PFSK-1 (cell line): ENCODE results near the gene TGFBR3L.

Experiments
- FOXP2 ChIP-seq: optimal IDR thresholded peaks from 2 replicates; pipeline ENCODE3; 2011; ENCODE audit warnings: borderline replicate concordance, control low read depth, inconsistent platforms; ENCODE audit not compliant: insufficient read depth; ENCODE audit errors: extremely low read length, extremely low read depth
- POLR2AphosphoS5 ChIP-seq: IDR thresholded peaks from 2 replicates; pipeline ENCODE4 v1.6.1; 2012; ENCODE audit warnings: low read depth, mild to moderate bottlenecking, control low read depth, low read length, moderate library complexity
- SIN3A ChIP-seq: IDR thresholded peaks from 2 replicates; pipeline ENCODE4 v1.6.1; 2012; ENCODE audit warnings: mild to moderate bottlenecking, low read length, moderate library complexity, borderline replicate concordance; ENCODE audit not compliant: insufficient read depth
- TAF1 ChIP-seq: IDR thresholded peaks from 2 replicates; pipeline ENCODE4 v1.6.1; 2012; ENCODE audit warnings: low read length, control low read depth, borderline replicate concordance; ENCODE audit not compliant: insufficient read depth
- TF ChIP-seq, protein P1 (sequence below), 2 experiments: IDR thresholded peaks; 2 replicates each; pipeline versions ENCODE4 v1.6.1 to v1.8.0; 2011 to 2012; ENCODE audit warnings: low read depth in 2 of 2, low read length in 2 of 2, control low read depth in 1 of 2, inconsistent platforms in 1 of 2, mild to moderate bottlenecking in 1 of 2, moderate library complexity in 1 of 2; ENCODE audit not compliant: insufficient read depth in 1 of 2

DNA sequence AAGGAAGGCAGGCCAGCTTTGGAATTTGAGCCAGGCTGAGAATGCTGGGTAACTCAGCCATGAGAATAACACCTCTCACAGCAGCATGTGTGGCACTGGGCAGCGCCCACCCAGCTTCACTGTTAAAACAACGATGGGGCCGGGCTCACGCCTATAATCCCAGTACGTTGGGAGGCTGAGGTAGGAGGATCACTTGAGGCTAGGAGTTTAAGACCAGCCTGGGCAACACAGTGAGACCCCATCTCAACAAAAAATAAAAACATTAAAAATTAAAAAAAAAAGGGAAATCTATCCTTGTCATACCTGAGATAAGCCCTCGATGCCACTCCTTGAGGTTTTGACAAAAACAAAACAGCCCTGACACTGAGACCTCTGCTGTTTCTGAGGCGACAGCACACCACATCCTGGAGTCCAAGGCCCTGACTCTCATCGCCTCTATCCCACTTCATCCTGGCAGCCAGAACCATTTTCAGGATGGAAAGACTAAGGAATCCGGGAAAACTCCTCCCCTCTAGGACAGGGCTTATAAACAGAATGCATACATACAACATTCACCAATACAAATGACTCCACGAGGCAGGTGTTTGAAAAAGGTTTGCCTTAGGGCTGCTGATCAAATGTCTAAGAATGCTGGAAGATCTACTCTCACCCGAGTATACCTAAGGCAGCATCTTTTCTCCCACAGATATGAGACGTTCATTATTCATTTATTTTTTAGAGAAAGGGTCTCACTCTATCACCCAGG lies 51.5 kb downstream of the TGFBR3L start:
- TF ChIP-seq, protein P1, sequence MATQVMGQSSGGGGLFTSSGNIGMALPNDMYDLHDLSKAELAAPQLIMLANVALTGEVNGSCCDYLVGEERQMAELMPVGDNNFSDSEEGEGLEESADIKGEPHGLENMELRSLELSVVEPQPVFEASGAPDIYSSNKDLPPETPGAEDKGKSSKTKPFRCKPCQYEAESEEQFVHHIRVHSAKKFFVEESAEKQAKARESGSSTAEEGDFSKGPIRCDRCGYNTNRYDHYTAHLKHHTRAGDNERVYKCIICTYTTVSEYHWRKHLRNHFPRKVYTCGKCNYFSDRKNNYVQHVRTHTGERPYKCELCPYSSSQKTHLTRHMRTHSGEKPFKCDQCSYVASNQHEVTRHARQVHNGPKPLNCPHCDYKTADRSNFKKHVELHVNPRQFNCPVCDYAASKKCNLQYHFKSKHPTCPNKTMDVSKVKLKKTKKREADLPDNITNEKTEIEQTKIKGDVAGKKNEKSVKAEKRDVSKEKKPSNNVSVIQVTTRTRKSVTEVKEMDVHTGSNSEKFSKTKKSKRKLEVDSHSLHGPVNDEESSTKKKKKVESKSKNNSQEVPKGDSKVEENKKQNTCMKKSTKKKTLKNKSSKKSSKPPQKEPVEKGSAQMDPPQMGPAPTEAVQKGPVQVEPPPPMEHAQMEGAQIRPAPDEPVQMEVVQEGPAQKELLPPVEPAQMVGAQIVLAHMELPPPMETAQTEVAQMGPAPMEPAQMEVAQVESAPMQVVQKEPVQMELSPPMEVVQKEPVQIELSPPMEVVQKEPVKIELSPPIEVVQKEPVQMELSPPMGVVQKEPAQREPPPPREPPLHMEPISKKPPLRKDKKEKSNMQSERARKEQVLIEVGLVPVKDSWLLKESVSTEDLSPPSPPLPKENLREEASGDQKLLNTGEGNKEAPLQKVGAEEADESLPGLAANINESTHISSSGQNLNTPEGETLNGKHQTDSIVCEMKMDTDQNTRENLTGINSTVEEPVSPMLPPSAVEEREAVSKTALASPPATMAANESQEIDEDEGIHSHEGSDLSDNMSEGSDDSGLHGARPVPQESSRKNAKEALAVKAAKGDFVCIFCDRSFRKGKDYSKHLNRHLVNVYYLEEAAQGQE (IDR thresholded peaks at IDR 0.05; ENCODE audit: insufficient read depth in 1 of 2, low read depth in 2 of 2, low read length in 2 of 2), result no peak
- no peak for TF ChIP-seq POLR2AphosphoS5
- TF ChIP-seq TAF1, result no peak
- no peak for TF ChIP-seq FOXP2
- TF ChIP-seq SIN3A, result no peak
